ENCODE measurements around the gene USO1.
"Not testable (repeated sequence)": the region's sequence is repeated elsewhere in the genome, so short reads cannot be mapped to it uniquely, and the experiment has no call there.

Gene USO1

GRCh38 chr4:75724066-75724866, at the start of gene USO1:
Gene USO1, plus strand, starts transcription at chr4:75724577. Its CDS starts 243 bp downstream, at chr4:75724820.
- DNase-seq: peak; percentile 49

- no peak for DNase-seq
These were observed 49.3 kb upstream of the USO1 start for GRCh38 chr4:75675004-75675531.

GRCh38 chr4:75678473-75678872, 45.9 kb upstream of the USO1 start:
- no peak for DNase-seq

GRCh38 chr4:75678965-75679364, 45.4 kb upstream of the USO1 start:
- no peak for DNase-seq

GRCh38 chr4:75679876-75680575, 44.4 kb upstream of the USO1 start:
- no peak for DNase-seq

- no peak for DNase-seq
These were observed 40.8 kb upstream of the USO1 start for GRCh38 chr4:75683482-75684155.

GRCh38 chr4:75685546-75686189, 38.7 kb upstream of the USO1 start:
- DNase-seq: no peak

- no peak for DNase-seq
These were observed 38.0 kb upstream of the USO1 start for GRCh38 chr4:75686346-75686745.

- DNase-seq: not testable (repeated sequence)
These were observed 37.3 kb upstream of the USO1 start for GRCh38 chr4:75687125-75687524.

- DNase-seq: not testable (repeated sequence)
These were observed 32.3 kb upstream of the USO1 start for GRCh38 chr4:75692066-75692465.

GRCh38 chr4:75696071-75696470, 28.3 kb upstream of the USO1 start:
- DNase-seq: no peak

GRCh38 chr4:75696581-75696980, 27.8 kb upstream of the USO1 start:
- no peak for DNase-seq

GRCh38 chr4:75698162-75698962, 26.0 kb upstream of the USO1 start:
- DNase-seq: no peak

- no peak for DNase-seq
These were observed 25.5 kb upstream of the USO1 start for GRCh38 chr4:75698963-75699228.

GRCh38 chr4:75699299-75699698, 25.1 kb upstream of the USO1 start:
- DNase-seq: no peak

- DNase-seq: no peak
These were observed 21.4 kb upstream of the USO1 start for GRCh38 chr4:75702919-75703411.

- no peak for DNase-seq
These were observed 19.0 kb upstream of the USO1 start for GRCh38 chr4:75705198-75705977.

GRCh38 chr4:75708218-75708691, 16.1 kb upstream of the USO1 start:
- no peak for DNase-seq

GRCh38 chr4:75710246-75710645, 14.1 kb upstream of the USO1 start:
- no peak for DNase-seq

GRCh38 chr4:75714011-75714410, 10.4 kb upstream of the USO1 start:
- DNase-seq: no peak

GRCh38 chr4:75714704-75715103, 9.7 kb upstream of the USO1 start:
- no peak for DNase-seq
